Measurements from ENCODE around the gene GLS.

GLS gene

GRCh38 chr2:190888449-190888848 lies 7.8 kb downstream of the GLS start:
- H3K4me3 ChIP-seq (ENCODE audit: low read length, poor library complexity, severe bottlenecking): peak overlapping the region; percentile 66
- H2AFZ ChIP-seq (ENCODE audit: low read length): no peak overlapping the region
- peaks cover 65% of the 10 kb centered on the region for H3K4me1 ChIP-seq (ENCODE audit: insufficient read depth, low read length, poor library complexity, severe bottlenecking)
- H3K79me2 ChIP-seq (ENCODE audit: insufficient read depth, low read length): peaks cover 100% of the 10 kb centered on the region
- TF ChIP-seq CTCF (conservative IDR thresholded peaks at IDR 0.05; ENCODE audit: low read length) (no peak), EZH2phosphoT487 (IDR thresholded peaks at IDR 0.05; ENCODE audit: borderline replicate concordance) (no peak)
- H4K20me1 ChIP-seq (ENCODE audit: insufficient read depth, low read length, poor library complexity, severe bottlenecking): peaks cover 95% of the 10 kb centered on the region
- H3K4me2 ChIP-seq (ENCODE audit: low read depth, low read length, poor library complexity, severe bottlenecking): peak overlapping the region; percentile 80
- no peak overlapping the region for H3K9ac ChIP-seq (ENCODE audit: low read depth, low read length, poor library complexity, severe bottlenecking)
- 0 out of 2 replicates have a peak, but pooled peaks cover 3% of the 10 kb centered on the region for H3F3A ChIP-seq (ENCODE audit: low read depth)
- H3K9me3 ChIP-seq (ENCODE audit: insufficient read depth, low read depth, low read length): no peaks in the 10 kb centered on the region
- no peaks in the 10 kb centered on the region for H3K27me3 ChIP-seq (ENCODE audit: insufficient read depth, low read length, poor library complexity, severe bottlenecking)
- H3K36me3 ChIP-seq (ENCODE audit: insufficient read depth, low read length): peaks cover 11% of the 10 kb centered on the region; the same call in 1 of the 2 replicates
- H3K9me2 ChIP-seq (replicated peaks; ENCODE audit: low read depth, low read length): no peaks in the 10 kb centered on the region

GRCh38 chr2:190889175-190889943 lies 8.7 kb downstream of the GLS start:
- H3K4me1 ChIP-seq (ENCODE audit: insufficient read depth, low read length, poor library complexity, severe bottlenecking): peaks cover 56% of the 10 kb centered on the region
- H3F3A ChIP-seq (ENCODE audit: low read depth): 0 out of 2 replicates have a peak, but pooled peaks cover 3% of the 10 kb centered on the region
- H3K79me2 ChIP-seq (ENCODE audit: insufficient read depth, low read length): peaks cover 100% of the 10 kb centered on the region
- H2AFZ ChIP-seq (ENCODE audit: low read length): no peak overlapping the region
- no peaks in the 10 kb centered on the region for H3K9me2 ChIP-seq (replicated peaks; ENCODE audit: low read depth, low read length)
- no peaks in the 10 kb centered on the region for H3K9me3 ChIP-seq (ENCODE audit: insufficient read depth, low read depth, low read length)
- peaks cover 11% of the 10 kb centered on the region; the same call in 1 of the 2 replicates for H3K36me3 ChIP-seq (ENCODE audit: insufficient read depth, low read length)
- no peak overlapping the region for H3K9ac ChIP-seq (ENCODE audit: low read depth, low read length, poor library complexity, severe bottlenecking)
- TF ChIP-seq EZH2phosphoT487 (IDR thresholded peaks at IDR 0.05; ENCODE audit: borderline replicate concordance) (no peak), CTCF (conservative IDR thresholded peaks at IDR 0.05; ENCODE audit: low read length) (no peak)
- peaks cover 95% of the 10 kb centered on the region for H4K20me1 ChIP-seq (ENCODE audit: insufficient read depth, low read length, poor library complexity, severe bottlenecking)
- peak overlapping the region; percentile 80 for H3K4me2 ChIP-seq (ENCODE audit: low read depth, low read length, poor library complexity, severe bottlenecking)
- no peaks in the 10 kb centered on the region for H3K27me3 ChIP-seq (ENCODE audit: insufficient read depth, low read length, poor library complexity, severe bottlenecking)
- peak overlapping the region; percentile 66 for H3K4me3 ChIP-seq (ENCODE audit: low read length, poor library complexity, severe bottlenecking)

- Histone ChIP-seq H3K79me2 (ENCODE audit: insufficient read depth, low read length) (peaks cover 91% of the 10 kb centered on the region), H3K9me3 (ENCODE audit: insufficient read depth, low read depth, low read length) (no peaks in the 10 kb centered on the region), H4K20me1 (ENCODE audit: insufficient read depth, low read length, poor library complexity, severe bottlenecking) (peaks cover 84% of the 10 kb centered on the region), H3K27me3 (ENCODE audit: insufficient read depth, low read length, poor library complexity, severe bottlenecking) (no peaks in the 10 kb centered on the region), H3F3A (ENCODE audit: low read depth) (0 out of 2 replicates have a peak, but pooled peaks cover 3% of the 10 kb centered on the region), H3K4me1 (ENCODE audit: insufficient read depth, low read length, poor library complexity, severe bottlenecking) (peaks cover 52% of the 10 kb centered on the region), H3K9ac (ENCODE audit: low read depth, low read length, poor library complexity, severe bottlenecking) (no peak overlapping the region), H2AFZ (ENCODE audit: low read length) (no peak overlapping the region), H3K4me2 (ENCODE audit: low read depth, low read length, poor library complexity, severe bottlenecking) (peak overlapping the region; percentile 32), H3K4me3 (ENCODE audit: low read length, poor library complexity, severe bottlenecking) (peak overlapping the region; percentile 11), H3K36me3 (ENCODE audit: insufficient read depth, low read length) (peaks cover 24% of the 10 kb centered on the region), H3K9me2 (replicated peaks; ENCODE audit: low read depth, low read length) (no peaks in the 10 kb centered on the region)
- no peak for TF ChIP-seq EZH2phosphoT487 (IDR thresholded peaks at IDR 0.05; ENCODE audit: borderline replicate concordance)
- no peak for TF ChIP-seq CTCF (conservative IDR thresholded peaks at IDR 0.05; ENCODE audit: low read length)
Measured at GRCh38 chr2:190891372-190891771, 10.8 kb downstream of the GLS start.

Measured in Loucy (cell line).